HepG2 (cell line): Measurements from ENCODE around the gene BRD3. TPM values are rescaled to one million over a fixed set of nuclear protein-coding genes. Genes with fewer than 3 reads are reported as not detected.

Source experiments
- ATAC-seq: fragments of 200-7000 bp; cut with Tn5 transposase; 3 replicates; pipeline ENCODE4 v1.9.1; 2020; ENCODE audit warnings: mild to moderate bottlenecking, moderate library complexity
- BruUV-seq: library from RNA; stranded (reverse); fragments of 400-500 nt; replicated peaks from 2 replicates; lab custom pipeline; 2021; lab: Mats Ljungman, UMichigan
- CTCF ChIA-PET: fragments of 300-600 bp; formaldehyde crosslinking; extraction: SDS; loops from one replicate; lab custom pipeline; 2021; ENCODE audit warnings: low total read pairs, inconsistent platforms, low intra/inter-chr PET ratio; lab: Yijun Ruan, JAX
- POLR2A ChIA-PET: fragments of 350-600 bp; sonication (Branson Sonifier 250); formaldehyde crosslinking; loops from one replicate; lab custom pipeline; 2020; ENCODE audit warnings: antibody characterized with exemption, inconsistent platforms; lab: Yijun Ruan, JAX
- DNase-seq: peaks from one replicate; pipeline ENCODE4 v3.0.0-alpha.2; 2015; ENCODE audit warnings: low spot score
- FAIRE-seq: peaks from 3 replicates; lab custom pipeline; 2011; peaks lifted over from hg19 to GRCh38; lab: Jason Lieb, UNC
- H2AFZ ChIP-seq: one replicate; pipeline ENCODE4 v1.6.1; 2011; ENCODE audit warnings: low read length, inconsistent platforms
- H3K27ac ChIP-seq: fragments of 300-600 bp; 3 replicates; pipeline ENCODE4 v1.8.0; 2011; ENCODE audit warnings: mixed run types, mild to moderate bottlenecking, mixed read lengths, low read length, inconsistent platforms; ENCODE audit not compliant: insufficient read depth; ENCODE audit errors: extremely low read length
- H3K27me3 ChIP-seq, 2 experiments: fragments of 200-600 bp in 1 of 2; 2 replicates in 1 of 2; 3 replicates in 1 of 2; pipeline versions ENCODE4 v1.6.0 to v1.8.0; 2011; ENCODE audit warnings: low read length in 2 of 2, mild to moderate bottlenecking in 2 of 2, moderate library complexity in 2 of 2, inconsistent platforms in 1 of 2; ENCODE audit not compliant: insufficient read depth in 2 of 2, control insufficient read depth in 1 of 2
- H3K36me3 ChIP-seq, 2 experiments: fragments of 200-600 bp in 1 of 2; replicated peaks in 1 of 2; 2 replicates in 1 of 2; 3 replicates in 1 of 2; pipeline versions ENCODE4 v1.5.1 to v1.8.0; 2011; ENCODE audit warnings: low read length in 2 of 2, inconsistent platforms in 1 of 2; ENCODE audit not compliant: insufficient read depth in 2 of 2, control insufficient read depth in 1 of 2
- H3K4me1 ChIP-seq: 2 replicates; pipeline ENCODE4 v1.5.1; 2012; ENCODE audit warnings: low read length, inconsistent platforms; ENCODE audit not compliant: insufficient read depth
- H3K4me2 ChIP-seq: 2 replicates; pipeline ENCODE4 v1.6.0; 2011; ENCODE audit warnings: low read depth, low read length, inconsistent platforms
- H3K4me3 ChIP-seq, 3 experiments: fragments of 200-600 bp in 1 of 3; sonication (generic), shearing (Covaris generic) in 1 of 3; replicated peaks in 1 of 3; 2 replicates each; pipeline ENCODE4 v1.5.1; 2011 to 2016; ENCODE audit warnings: low read length in 3 of 3, inconsistent platforms in 2 of 3, low read depth in 2 of 3, mild to moderate bottlenecking in 2 of 3, control low read depth in 1 of 3, mixed read lengths in 1 of 3; ENCODE audit not compliant: insufficient read depth in 1 of 3
- H3K79me2 ChIP-seq: one replicate; pipeline ENCODE4 v1.6.1; 2011; ENCODE audit warnings: low read length, inconsistent platforms; ENCODE audit not compliant: insufficient read depth
- H3K9ac ChIP-seq: 2 replicates; pipeline ENCODE4 v1.6.0; 2011; ENCODE audit warnings: mild to moderate bottlenecking, low read depth, low read length, inconsistent platforms; ENCODE audit not compliant: insufficient read depth
- H3K9me3 ChIP-seq: 2 replicates; pipeline ENCODE4 v1.5.1; 2012; ENCODE audit warnings: mild to moderate bottlenecking, low read length
- H4K20me1 ChIP-seq: 2 replicates; pipeline ENCODE4 v1.6.0; 2011; ENCODE audit warnings: inconsistent platforms, mild to moderate bottlenecking, low read length, moderate library complexity; ENCODE audit not compliant: insufficient read depth
- FOXJ3 ChIP-seq: sonication (generic); formaldehyde crosslinking; IDR thresholded peaks from 2 replicates; pipeline ENCODE4 v1.4.0; 2020; ENCODE audit warnings: missing genetic modification reagents, mild to moderate bottlenecking, borderline replicate concordance
- FOXO1 ChIP-seq: sonication (generic); formaldehyde crosslinking; IDR thresholded peaks from 2 replicates; pipeline ENCODE4 v1.4.0; 2020; ENCODE audit warnings: missing genetic modification reagents
- HNRNPL ChIP-seq: fragments of 200-400 bp; formaldehyde crosslinking; IDR thresholded peaks from 2 replicates; pipeline ENCODE4 v1.6.1; 2017; ENCODE audit warnings: mild to moderate bottlenecking, low read depth, low read length
- NFE2 ChIP-seq: sonication (generic); formaldehyde crosslinking; IDR thresholded peaks from 2 replicates; pipeline ENCODE4 v1.4.0; 2020; ENCODE audit warnings: missing genetic modification reagents
- NPAS2 ChIP-seq: sonication (generic); formaldehyde crosslinking; IDR thresholded peaks from 2 replicates; pipeline ENCODE4 v1.8.0; 2022; ENCODE audit warnings: mild to moderate bottlenecking, missing genetic modification reagents, borderline replicate concordance
- ZBTB38 ChIP-seq: sonication (generic); formaldehyde crosslinking; IDR thresholded peaks from 2 replicates; pipeline ENCODE4 v1.5.1; 2020; ENCODE audit warnings: mild to moderate bottlenecking, missing genetic modification reagents
- ZNF17 ChIP-seq: sonication (generic); formaldehyde crosslinking; IDR thresholded peaks from 2 replicates; pipeline ENCODE4 v1.5.0; 2020; ENCODE audit warnings: mild to moderate bottlenecking, missing genetic modification reagents
- ZNF546 ChIP-seq: sonication (generic); formaldehyde crosslinking; conservative IDR thresholded peaks from 2 replicates; pipeline ENCODE4 v1.8.1; 2023; ENCODE audit warnings: mild to moderate bottlenecking, missing genetic modification reagents
- WGBS: methylation state at CpG from one replicate; pipeline ENCODE4 v1.1.6; 2017; ENCODE audit warnings: low lambda C conversion rate; 5-methylcytosine and 5-hydroxymethylcytosine counted together
- in situ Hi-C: cut with HindIII; loops from 2 replicates; pipeline ENCODE4 v1.10.0; 2017; ENCODE audit warnings: low pct_unique_long_range_greater_than_20kb; ENCODE audit not compliant: extremely low pct_ligation_motif_present
- intact Hi-C: fragments of 100-400 bp; cut with micrococcal nuclease; formaldehyde crosslinking; loops from one replicate; pipeline ENCODE4 v1.10.0; 2022; ENCODE audit not compliant: unreplicated experiment
- polyA plus RNA-seq, 8 experiments: library from polyadenylated mRNA; depleted of rRNA in 3 of 8; stranded (reverse) in 7 of 8; unstranded in 1 of 8; fragments of >200 nt; fragmentation: Illumina TruSeq in 4 of 8; extraction: Trizol in 4 of 8; gene quantifications; 2 replicates each; pipeline versions ENCODE4 v1.2.1 to v1.2.3, GENCODE V29; 2011 to 2016; ENCODE audit warnings: low read depth in 4 of 8, missing spikeins in 1 of 8, mixed read lengths in 1 of 8; ENCODE audit not compliant: insufficient read depth in 1 of 8
- total RNA-seq, 5 experiments: library from RNA; depleted of rRNA; stranded (reverse); fragments of >200 nt; fragmentation: Illumina TruSeq; extraction: Trizol; gene quantifications; 2 replicates each; pipeline ENCODE4 v1.2.3, GENCODE V29; 2016; ENCODE audit warnings: low read depth in 1 of 5
- TF ChIP-seq, protein P1 (sequence below): sonication (generic); formaldehyde crosslinking; IDR thresholded peaks from 2 replicates; pipeline ENCODE4 v1.4.0; 2020; ENCODE audit warnings: missing genetic modification reagents
- TF ChIP-seq, protein P2 (sequence below): sonication (generic); formaldehyde crosslinking; conservative IDR thresholded peaks from 2 replicates; pipeline ENCODE4 v1.4.0; 2020; ENCODE audit warnings: missing genetic modification reagents

The BRD3 gene
- total and polyA plus RNA-seq, 2 of the 13 experiments (the other 11 are each of a cell fraction or from before 2014, with no cell fraction given) = 5.9 to 12.9 TPM

DNA sequence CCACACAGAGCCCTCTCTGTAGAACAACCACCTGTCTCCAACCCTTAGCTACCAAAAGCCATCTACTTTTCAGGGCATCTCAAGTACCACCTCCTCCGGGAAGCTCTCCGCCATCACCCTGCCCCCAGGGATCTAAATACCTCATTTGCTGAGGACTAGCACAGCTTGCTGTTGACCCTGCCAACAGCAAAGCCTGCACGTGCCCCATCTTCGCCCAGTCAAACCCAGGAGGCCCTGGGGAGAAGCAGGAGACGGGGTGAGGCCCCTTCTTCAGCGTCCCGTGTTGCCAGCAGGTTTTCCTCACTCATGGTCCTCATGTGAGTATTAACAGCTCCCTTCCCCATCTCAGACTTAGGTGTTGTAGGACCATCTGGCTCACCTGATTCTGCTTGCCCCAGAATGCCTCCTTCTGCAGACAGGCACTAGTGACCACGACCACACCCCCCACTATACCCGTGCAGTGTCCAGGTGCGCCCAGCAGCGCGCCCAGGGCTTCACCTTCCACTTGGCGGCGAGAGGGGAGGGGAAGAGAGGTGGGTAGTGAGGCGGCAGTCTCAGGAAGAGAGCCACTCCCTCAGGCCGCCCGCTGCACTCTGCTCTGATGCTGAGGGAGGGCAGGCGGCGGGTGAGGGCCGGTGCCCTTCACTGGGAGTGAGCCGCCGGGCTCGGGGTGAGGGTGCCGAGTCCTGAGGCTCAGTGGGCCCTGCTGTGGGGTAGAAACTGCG is 86.8 kb downstream of the BRD3 start:
- BruUV-seq = no TSS peak

More for the DNA sequence above, 86.8 kb downstream of the BRD3 start:
- Histone ChIP-seq H3K79me2 (peaks cover 95% of the 10 kb centered on the region), H3K27ac (peak overlapping the region; percentile 92), H3K9me3 (no peaks in the 10 kb centered on the region), H2AFZ (no peak overlapping the region), H3K36me3 (peaks cover under 1 to 13% of the 10 kb centered on the region in 2 experiments; a peak in 4 of 5 replicates), H3K4me3 (peak overlapping the region in 1 of 3 experiments; percentile 73; a peak in 2 of 6 replicates), H3K9ac (no peak overlapping the region; the same call in 1 of the 2 replicates), H3K4me2 (peak overlapping the region; percentile 95; the same call in 1 of the 2 replicates), H3K4me1 (peaks cover 66% of the 10 kb centered on the region), H4K20me1 (peaks cover 14% of the 10 kb centered on the region), H3K27me3 (no peaks in the 10 kb centered on the region)
- DNase-seq = no peak
- 88% methylated on average over 8 of the region's 25 CpGs for WGBS
- ATAC-seq = no peak
- no peak for TF ChIP-seq ZNF546 (CRISPR knock-in tag)
- TF ChIP-seq ZBTB38 (CRISPR knock-in tag) = 0 out of 2 replicates have a peak, but pooled peaks have one; percentile 31
- TF ChIP-seq NPAS2 (CRISPR knock-in tag) = no peak
- TF ChIP-seq, protein P1, sequence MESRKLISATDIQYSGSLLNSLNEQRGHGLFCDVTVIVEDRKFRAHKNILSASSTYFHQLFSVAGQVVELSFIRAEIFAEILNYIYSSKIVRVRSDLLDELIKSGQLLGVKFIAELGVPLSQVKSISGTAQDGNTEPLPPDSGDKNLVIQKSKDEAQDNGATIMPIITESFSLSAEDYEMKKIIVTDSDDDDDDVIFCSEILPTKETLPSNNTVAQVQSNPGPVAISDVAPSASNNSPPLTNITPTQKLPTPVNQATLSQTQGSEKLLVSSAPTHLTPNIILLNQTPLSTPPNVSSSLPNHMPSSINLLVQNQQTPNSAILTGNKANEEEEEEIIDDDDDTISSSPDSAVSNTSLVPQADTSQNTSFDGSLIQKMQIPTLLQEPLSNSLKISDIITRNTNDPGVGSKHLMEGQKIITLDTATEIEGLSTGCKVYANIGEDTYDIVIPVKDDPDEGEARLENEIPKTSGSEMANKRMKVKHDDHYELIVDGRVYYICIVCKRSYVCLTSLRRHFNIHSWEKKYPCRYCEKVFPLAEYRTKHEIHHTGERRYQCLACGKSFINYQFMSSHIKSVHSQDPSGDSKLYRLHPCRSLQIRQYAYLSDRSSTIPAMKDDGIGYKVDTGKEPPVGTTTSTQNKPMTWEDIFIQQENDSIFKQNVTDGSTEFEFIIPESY (CRISPR knock-in tag) = peak; percentile 83; the same call in 1 of the 2 replicates
- TF ChIP-seq HNRNPL = peak; percentile 74; the same call in 1 of the 2 replicates
- TF ChIP-seq, protein P2, sequence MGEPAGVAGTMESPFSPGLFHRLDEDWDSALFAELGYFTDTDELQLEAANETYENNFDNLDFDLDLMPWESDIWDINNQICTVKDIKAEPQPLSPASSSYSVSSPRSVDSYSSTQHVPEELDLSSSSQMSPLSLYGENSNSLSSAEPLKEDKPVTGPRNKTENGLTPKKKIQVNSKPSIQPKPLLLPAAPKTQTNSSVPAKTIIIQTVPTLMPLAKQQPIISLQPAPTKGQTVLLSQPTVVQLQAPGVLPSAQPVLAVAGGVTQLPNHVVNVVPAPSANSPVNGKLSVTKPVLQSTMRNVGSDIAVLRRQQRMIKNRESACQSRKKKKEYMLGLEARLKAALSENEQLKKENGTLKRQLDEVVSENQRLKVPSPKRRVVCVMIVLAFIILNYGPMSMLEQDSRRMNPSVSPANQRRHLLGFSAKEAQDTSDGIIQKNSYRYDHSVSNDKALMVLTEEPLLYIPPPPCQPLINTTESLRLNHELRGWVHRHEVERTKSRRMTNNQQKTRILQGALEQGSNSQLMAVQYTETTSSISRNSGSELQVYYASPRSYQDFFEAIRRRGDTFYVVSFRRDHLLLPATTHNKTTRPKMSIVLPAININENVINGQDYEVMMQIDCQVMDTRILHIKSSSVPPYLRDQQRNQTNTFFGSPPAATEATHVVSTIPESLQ (CRISPR knock-in tag) = no peak
- no peak for TF ChIP-seq FOXO1 (CRISPR knock-in tag)
- TF ChIP-seq NFE2 (CRISPR knock-in tag) = no peak
- no peak for TF ChIP-seq ZNF17 (CRISPR knock-in tag)
- no peak for TF ChIP-seq FOXJ3 (CRISPR knock-in tag)
- intact Hi-C loops = no loop called here
- CTCF ChIA-PET = no interaction called here
- FAIRE-seq = no peak
- POLR2A ChIA-PET = interaction anchor here (2.6 to 3.3 kb wide), 2 partner anchors 9 to 66 kb away, joined by 13 to 24 read pairs; no protein-coding TSS in a partner anchor
- in situ Hi-C loops = no loop called here

Other genes with a start within 250 kb of the BRD3 start
- 21.2 and 22.5 TPM in 2 replicates for gene VAV2, start 75.7 kb downstream of the BRD3 start, total RNA-seq (2016; rRNA removed; fragmentation: Illumina TruSeq; extraction: Trizol)
- 22.9 and 32.7 TPM in 2 replicates for gene VAV2, start 75.7 kb downstream of the BRD3 start, polyA plus RNA-seq (2011; rRNA removed)
- 4.9 and 5.0 TPM in 2 replicates for gene BRD3OS, start 42.5 kb downstream of the BRD3 start, total RNA-seq (2016; rRNA removed; fragmentation: Illumina TruSeq; extraction: Trizol)
- 3.9 and 5.7 TPM in 2 replicates for gene BRD3OS, start 42.5 kb downstream of the BRD3 start, polyA plus RNA-seq (2011; rRNA removed)
- gene WDR5, start 68.1 kb upstream of the BRD3 start, total RNA-seq (2016; rRNA removed; fragmentation: Illumina TruSeq; extraction: Trizol) = 31.6 and 34.3 TPM in 2 replicates
- 34.3 and 39.8 TPM in 2 replicates for gene WDR5, start 68.1 kb upstream of the BRD3 start, polyA plus RNA-seq (2011; rRNA removed)
- 894 TPM in 1 of 2 replicates, not detected in the other for gene RNU6ATAC, start 96.5 kb upstream of the BRD3 start, total RNA-seq (2016; rRNA removed; fragmentation: Illumina TruSeq; extraction: Trizol)
- not detected in 2 replicates for gene RNU6ATAC, start 96.5 kb upstream of the BRD3 start, polyA plus RNA-seq (2011; rRNA removed)